Body of pancreas (tissue), 4 donors: ENCODE data around the gene STK39. TPM values are rescaled to one million over a fixed set of nuclear protein-coding genes. Genes with fewer than 3 reads are reported as not detected.

Experiments used
- ATAC-seq: fragments of 150-250 bp; one replicate; pipeline ENCODE4 v1.9.1; 2016
- DNase-seq, 4 donors: peaks; one replicate each; pipeline ENCODE4 v3.0.0-alpha.2; 2019
- H3K27ac ChIP-seq, 4 donors: fragments of 200-600 bp; sonication (generic); 1 replicate in 3 of 4; 2 replicates in 1 of 4; pipeline versions ENCODE4 v1.5.1 to v1.6.1; 2016 to 2019; ENCODE audit warnings: mild to moderate bottlenecking in 1 of 4, mixed read lengths in 1 of 4, moderate library complexity in 1 of 4
- H3K27me3 ChIP-seq, 2 donors: fragments of 200-600 bp; sonication (generic); one replicate each; pipeline ENCODE4 v1.6.0; 2016; ENCODE audit warnings: mild to moderate bottlenecking in 1 of 2
- H3K36me3 ChIP-seq, 2 donors: fragments of 200-600 bp; sonication (generic); replicated peaks in 1 of 2; 2 replicates each; pipeline ENCODE4 v1.5.1; 2016; ENCODE audit warnings: low read depth in 2 of 2; ENCODE audit not compliant: insufficient read depth in 1 of 2
- H3K4me1 ChIP-seq: fragments of 200-600 bp; sonication (generic); one replicate; pipeline ENCODE4 v1.6.0; 2016
- H3K4me3 ChIP-seq, 2 donors: fragments of 200-600 bp; sonication (generic); 1 replicate in 1 of 2; 2 replicates in 1 of 2; pipeline ENCODE4 v1.5.1; 2016 to 2019
- H3K9me3 ChIP-seq, 3 donors: fragments of 200-600 bp; sonication (generic); 1 replicate in 2 of 3; 2 replicates in 1 of 3; pipeline ENCODE4 v1.5.1; 2016
- POLR2A ChIP-seq, 3 donors: fragments of 450-650 bp; IDR thresholded peaks; one replicate each; pipeline ENCODE4 v1.6.1; 2016; ENCODE audit warnings: antibody characterized with exemption in 3 of 3, mild to moderate bottlenecking in 2 of 3
- WGBS, 2 donors: methylation state at CpG; one replicate each; pipeline ENCODE4 v1.1.5; 2017; 5-methylcytosine and 5-hydroxymethylcytosine counted together
- intact Hi-C: fragments of 100-400 bp; cut with DNase I; formaldehyde crosslinking; loops from one replicate; pipeline ENCODE4 v1.15.1; 2023
- total RNA-seq, 2 donors: library from RNA; depleted of rRNA; stranded (reverse); fragments of >200 nt; gene quantifications; one replicate each; pipeline ENCODE4 v1.1.0, GENCODE V29; 2016
- TF ChIP-seq, protein P1 (sequence below), 7 experiments: fragments of 450-650 bp in 4 of 7; fragments of 200-600 bp in 3 of 7; sonication (generic) in 3 of 7; IDR thresholded peaks; one replicate each; pipeline ENCODE4 v1.5.1; 2016 to 2019; ENCODE audit warnings: antibody characterized with exemption in 7 of 7

STK39 gene
- total RNA-seq, 2 donors from 2014 or later = 12.9 to 15.8 TPM

DNA sequence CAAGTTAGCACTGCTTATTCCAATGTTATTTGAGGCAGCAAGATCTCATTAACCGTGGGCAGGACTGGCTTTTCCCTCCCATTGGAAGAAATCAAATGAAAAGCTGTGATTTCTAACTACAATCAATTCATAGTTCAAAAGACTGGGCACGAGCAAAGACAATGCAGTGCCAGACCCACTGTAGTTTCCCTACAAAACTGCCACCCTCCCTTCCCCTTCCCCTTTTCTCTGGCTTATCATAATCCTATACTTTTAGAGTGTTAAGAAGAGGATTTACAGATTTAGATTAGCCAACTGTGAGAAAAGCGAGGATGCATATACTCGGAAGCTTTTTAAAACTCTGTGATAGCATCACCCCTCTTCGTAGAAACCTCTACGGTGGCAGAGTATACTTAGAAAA is 260.4 kb downstream of the STK39 start:
- TF ChIP-seq, protein P1, sequence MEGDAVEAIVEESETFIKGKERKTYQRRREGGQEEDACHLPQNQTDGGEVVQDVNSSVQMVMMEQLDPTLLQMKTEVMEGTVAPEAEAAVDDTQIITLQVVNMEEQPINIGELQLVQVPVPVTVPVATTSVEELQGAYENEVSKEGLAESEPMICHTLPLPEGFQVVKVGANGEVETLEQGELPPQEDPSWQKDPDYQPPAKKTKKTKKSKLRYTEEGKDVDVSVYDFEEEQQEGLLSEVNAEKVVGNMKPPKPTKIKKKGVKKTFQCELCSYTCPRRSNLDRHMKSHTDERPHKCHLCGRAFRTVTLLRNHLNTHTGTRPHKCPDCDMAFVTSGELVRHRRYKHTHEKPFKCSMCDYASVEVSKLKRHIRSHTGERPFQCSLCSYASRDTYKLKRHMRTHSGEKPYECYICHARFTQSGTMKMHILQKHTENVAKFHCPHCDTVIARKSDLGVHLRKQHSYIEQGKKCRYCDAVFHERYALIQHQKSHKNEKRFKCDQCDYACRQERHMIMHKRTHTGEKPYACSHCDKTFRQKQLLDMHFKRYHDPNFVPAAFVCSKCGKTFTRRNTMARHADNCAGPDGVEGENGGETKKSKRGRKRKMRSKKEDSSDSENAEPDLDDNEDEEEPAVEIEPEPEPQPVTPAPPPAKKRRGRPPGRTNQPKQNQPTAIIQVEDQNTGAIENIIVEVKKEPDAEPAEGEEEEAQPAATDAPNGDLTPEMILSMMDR (IDR thresholded peaks at IDR 0.05) = no peak
- TF ChIP-seq POLR2A (IDR thresholded peaks at IDR 0.05) = no peak
- Histone ChIP-seq H3K4me1 (no peaks in the 10 kb centered on the region), H3K4me3 (no peak overlapping the region), H3K36me3 (no peaks in the 10 kb centered on the region), H3K27ac (no peak overlapping the region), H3K9me3 (no peaks in the 10 kb centered on the region), H3K27me3 (no peaks in the 10 kb centered on the region)
- intact Hi-C loops = no loop called here
- DNase-seq = no peak
- 94 to 96% methylated on average over 6 of the region's 6 CpGs for WGBS, 2 donors
- ATAC-seq = no peak

DNA sequence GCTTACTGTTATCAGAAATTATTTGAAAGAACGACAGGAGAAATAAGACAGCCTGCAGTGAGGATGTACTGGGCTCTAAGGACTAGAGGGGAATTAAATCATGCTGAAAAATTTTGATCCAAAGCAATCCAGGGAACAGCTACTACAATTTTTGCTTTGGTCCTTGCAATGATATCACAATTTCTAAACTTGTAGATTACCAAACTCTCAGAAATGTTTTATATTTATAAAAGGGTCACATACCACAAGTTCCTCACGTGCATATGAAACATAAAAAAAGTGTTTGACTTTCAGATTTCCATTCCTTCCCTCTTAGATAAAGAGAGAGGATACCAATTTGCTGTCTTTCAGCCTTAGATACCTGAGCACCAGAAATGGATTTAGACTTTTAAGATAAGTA is 261.2 kb downstream of the STK39 start:
- Histone ChIP-seq H3K4me3 (no peak overlapping the region), H3K4me1 (no peaks in the 10 kb centered on the region), H3K36me3 (no peaks in the 10 kb centered on the region), H3K9me3 (no peaks in the 10 kb centered on the region), H3K27me3 (no peaks in the 10 kb centered on the region), H3K27ac (no peak overlapping the region)
- TF ChIP-seq, protein P1 (IDR thresholded peaks at IDR 0.05) = no peak
- TF ChIP-seq POLR2A (IDR thresholded peaks at IDR 0.05) = no peak
- 47 to 51% methylated on average over 2 of the region's 2 CpGs for WGBS, 2 donors
- intact Hi-C loops = no loop called here
- ATAC-seq (no peak), DNase-seq (no peak)

DNA sequence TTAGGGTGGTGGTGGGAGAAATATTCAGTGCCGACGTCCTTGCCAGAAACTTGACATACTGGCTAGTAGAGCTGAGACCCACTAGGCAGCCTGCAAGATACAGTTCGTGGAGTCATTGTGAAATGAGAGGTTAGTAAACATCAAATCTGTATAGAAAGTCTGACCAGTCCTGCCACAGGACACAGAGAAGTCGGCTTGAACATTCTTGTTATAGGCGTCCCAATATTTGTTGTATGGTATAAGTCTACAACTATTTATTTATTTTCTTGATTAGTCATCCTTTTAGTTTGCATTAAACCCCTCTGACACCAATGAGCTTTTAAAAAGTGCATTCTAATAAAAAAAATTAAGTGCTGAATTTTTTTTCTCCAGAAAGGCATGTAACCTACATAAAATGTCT is 265.4 kb downstream of the STK39 start:
- Histone ChIP-seq H3K4me1 (no peaks in the 10 kb centered on the region), H3K36me3 (no peaks in the 10 kb centered on the region), H3K9me3 (no peaks in the 10 kb centered on the region), H3K4me3 (no peak overlapping the region), H3K27me3 (no peaks in the 10 kb centered on the region), H3K27ac (no peak overlapping the region)
- WGBS, 2 donors = 88 to 92% methylated on average over 5 of the region's 5 CpGs
- TF ChIP-seq, protein P1 (IDR thresholded peaks at IDR 0.05) = no peak
- no peak for TF ChIP-seq POLR2A (IDR thresholded peaks at IDR 0.05)
- intact Hi-C loops = no loop called here
- no peak for DNase-seq
- ATAC-seq = no peak

DNA sequence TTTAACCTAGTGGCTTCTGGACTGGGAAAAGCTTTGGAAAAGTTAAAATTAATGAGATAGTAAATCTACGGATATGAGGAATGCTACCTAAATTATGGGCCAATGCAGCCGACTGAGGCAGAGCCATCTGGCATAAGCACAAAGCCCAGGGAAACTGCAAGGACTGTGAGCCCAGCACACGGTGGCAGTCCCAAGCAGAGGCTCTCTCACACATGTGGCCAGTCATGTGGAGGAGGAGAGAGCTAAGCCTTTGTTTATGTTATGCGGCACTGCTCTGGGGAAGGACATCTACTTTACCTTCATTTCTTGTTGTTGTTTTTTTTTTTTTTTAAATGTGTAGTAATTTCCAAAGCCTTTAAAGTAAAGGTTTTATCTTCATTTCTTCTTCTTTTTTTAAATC is 267.0 kb downstream of the STK39 start:
- intact Hi-C loops = no loop called here
- H3K36me3 ChIP-seq = no peaks in the 10 kb centered on the region
- H3K4me1 ChIP-seq = no peaks in the 10 kb centered on the region
- H3K27ac ChIP-seq = no peak overlapping the region
- DNase-seq (no peak), ATAC-seq (no peak)
- TF ChIP-seq, protein P1 (IDR thresholded peaks at IDR 0.05) = no peak
- no peak for TF ChIP-seq POLR2A (IDR thresholded peaks at IDR 0.05)
- H3K27me3 ChIP-seq = no peaks in the 10 kb centered on the region
- H3K9me3 ChIP-seq = no peaks in the 10 kb centered on the region
- H3K4me3 ChIP-seq = no peak overlapping the region
- 92 to 95% methylated on average over 4 of the region's 4 CpGs for whole genome bisulfite sequencing, 2 donors

DNA sequence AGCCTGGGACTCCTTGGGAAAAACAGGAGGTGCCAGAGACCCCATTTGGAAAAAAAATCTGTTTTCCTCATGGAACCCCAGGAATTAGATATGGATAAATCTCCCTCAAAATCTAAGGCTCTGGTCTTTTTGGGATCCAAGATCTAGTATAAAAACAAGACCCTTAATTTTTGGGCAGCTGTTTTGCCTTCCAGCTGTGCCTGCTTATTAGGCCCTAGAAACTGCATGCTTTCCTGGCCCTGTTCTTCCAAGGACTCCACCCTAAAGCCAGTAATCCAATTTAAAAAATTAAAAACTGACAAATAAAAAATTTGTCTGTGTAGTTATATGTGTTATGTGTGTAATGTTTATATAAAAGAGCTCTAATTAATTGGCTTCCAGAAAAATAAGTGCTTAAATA is 274.6 kb downstream of the STK39 start:
- H3K9me3 ChIP-seq = peaks cover 0 to 11% (median 0%) of the 10 kb centered on the region in 3 donors
- no peak for DNase-seq
- no peak overlapping the region for H3K4me3 ChIP-seq
- H3K27ac ChIP-seq = no peak overlapping the region
- H3K27me3 ChIP-seq = no peaks in the 10 kb centered on the region
- H3K36me3 ChIP-seq = no peaks in the 10 kb centered on the region
- ATAC-seq = no peak
- no peak for TF ChIP-seq POLR2A (IDR thresholded peaks at IDR 0.05)
- TF ChIP-seq, protein P1 (IDR thresholded peaks at IDR 0.05) = no peak
- H3K4me1 ChIP-seq = no peaks in the 10 kb centered on the region
- intact Hi-C loops = no loop called here
